HepG2 (cell line): ENCODE results near the gene TBC1D20. TPM values are rescaled to one million over a fixed set of nuclear protein-coding genes. Genes with fewer than 3 reads are reported as not detected.
A peak's percentile ranks its signal among the peaks of the same experiment; 100 is the strongest.

Experiments used
- ATAC-seq: fragments of 200-7000 bp; cut with Tn5 transposase; 3 replicates; pipeline ENCODE4 v1.9.1; 2020; ENCODE audit warnings: mild to moderate bottlenecking, moderate library complexity
- BruUV-seq: library from RNA; stranded (reverse); fragments of 400-500 nt; replicated peaks from 2 replicates; lab custom pipeline; 2021; lab: Mats Ljungman, UMichigan
- CTCF ChIA-PET: fragments of 300-600 bp; formaldehyde crosslinking; extraction: SDS; loops from one replicate; lab custom pipeline; 2021; ENCODE audit warnings: low total read pairs, inconsistent platforms, low intra/inter-chr PET ratio; lab: Yijun Ruan, JAX
- POLR2A ChIA-PET: fragments of 350-600 bp; sonication (Branson Sonifier 250); formaldehyde crosslinking; loops from one replicate; lab custom pipeline; 2020; ENCODE audit warnings: antibody characterized with exemption, inconsistent platforms; lab: Yijun Ruan, JAX
- DNase-seq: peaks from one replicate; pipeline ENCODE4 v3.0.0-alpha.2; 2015; ENCODE audit warnings: low spot score
- FAIRE-seq: peaks from 3 replicates; lab custom pipeline; 2011; peaks lifted over from hg19 to GRCh38; lab: Jason Lieb, UNC
- H2AFZ ChIP-seq: one replicate; pipeline ENCODE4 v1.6.1; 2011; ENCODE audit warnings: low read length, inconsistent platforms
- H3K27ac ChIP-seq: fragments of 300-600 bp; 3 replicates; pipeline ENCODE4 v1.8.0; 2011; ENCODE audit warnings: mixed run types, mild to moderate bottlenecking, mixed read lengths, low read length, inconsistent platforms; ENCODE audit not compliant: insufficient read depth; ENCODE audit errors: extremely low read length
- H3K27me3 ChIP-seq, 2 experiments: fragments of 200-600 bp in 1 of 2; 2 replicates in 1 of 2; 3 replicates in 1 of 2; pipeline versions ENCODE4 v1.6.0 to v1.8.0; 2011; ENCODE audit warnings: low read length in 2 of 2, mild to moderate bottlenecking in 2 of 2, moderate library complexity in 2 of 2, inconsistent platforms in 1 of 2; ENCODE audit not compliant: insufficient read depth in 2 of 2, control insufficient read depth in 1 of 2
- H3K36me3 ChIP-seq, 2 experiments: fragments of 200-600 bp in 1 of 2; replicated peaks in 1 of 2; 2 replicates in 1 of 2; 3 replicates in 1 of 2; pipeline versions ENCODE4 v1.5.1 to v1.8.0; 2011; ENCODE audit warnings: low read length in 2 of 2, inconsistent platforms in 1 of 2; ENCODE audit not compliant: insufficient read depth in 2 of 2, control insufficient read depth in 1 of 2
- H3K4me1 ChIP-seq: 2 replicates; pipeline ENCODE4 v1.5.1; 2012; ENCODE audit warnings: low read length, inconsistent platforms; ENCODE audit not compliant: insufficient read depth
- H3K4me2 ChIP-seq: 2 replicates; pipeline ENCODE4 v1.6.0; 2011; ENCODE audit warnings: low read depth, low read length, inconsistent platforms
- H3K4me3 ChIP-seq, 3 experiments: fragments of 200-600 bp in 1 of 3; sonication (generic), shearing (Covaris generic) in 1 of 3; replicated peaks in 1 of 3; 2 replicates each; pipeline ENCODE4 v1.5.1; 2011 to 2016; ENCODE audit warnings: low read length in 3 of 3, inconsistent platforms in 2 of 3, low read depth in 2 of 3, mild to moderate bottlenecking in 2 of 3, control low read depth in 1 of 3, mixed read lengths in 1 of 3; ENCODE audit not compliant: insufficient read depth in 1 of 3
- H3K79me2 ChIP-seq: one replicate; pipeline ENCODE4 v1.6.1; 2011; ENCODE audit warnings: low read length, inconsistent platforms; ENCODE audit not compliant: insufficient read depth
- H3K9ac ChIP-seq: 2 replicates; pipeline ENCODE4 v1.6.0; 2011; ENCODE audit warnings: mild to moderate bottlenecking, low read depth, low read length, inconsistent platforms; ENCODE audit not compliant: insufficient read depth
- H3K9me3 ChIP-seq: 2 replicates; pipeline ENCODE4 v1.5.1; 2012; ENCODE audit warnings: mild to moderate bottlenecking, low read length
- H4K20me1 ChIP-seq: 2 replicates; pipeline ENCODE4 v1.6.0; 2011; ENCODE audit warnings: inconsistent platforms, mild to moderate bottlenecking, low read length, moderate library complexity; ENCODE audit not compliant: insufficient read depth
- AGO2 ChIP-seq: fragments of 200-400 bp; formaldehyde crosslinking; optimal IDR thresholded peaks from 2 replicates; pipeline ENCODE3; 2017; ENCODE audit warnings: mild to moderate bottlenecking, low read depth, low read length, moderate library complexity
- DNMT3B ChIP-seq: conservative IDR thresholded peaks from 2 replicates; pipeline ENCODE4 v1.6.1; 2016; ENCODE audit warnings: missing biosample characterization, control low read depth
- HNRNPK ChIP-seq: fragments of 200-400 bp; formaldehyde crosslinking; IDR thresholded peaks from 2 replicates; pipeline ENCODE4 v1.6.1; 2018; ENCODE audit warnings: low read length, low read depth, moderate library complexity, mild to moderate bottlenecking; ENCODE audit not compliant: poor library complexity, severe bottlenecking
- PCBP1 ChIP-seq: fragments of 200-400 bp; formaldehyde crosslinking; IDR thresholded peaks from 2 replicates; pipeline ENCODE4 v1.6.1; 2017; ENCODE audit warnings: mild to moderate bottlenecking, low read depth, low read length, borderline replicate concordance
- PTBP1 ChIP-seq: fragments of 200-400 bp; formaldehyde crosslinking; IDR thresholded peaks from 2 replicates; pipeline ENCODE4 v1.6.1; 2018; ENCODE audit warnings: low read length, low read depth; ENCODE audit not compliant: poor library complexity, severe bottlenecking
- RFX3 ChIP-seq: IDR thresholded peaks from 2 replicates; pipeline ENCODE4 v1.6.1; 2016; ENCODE audit warnings: missing biosample characterization, missing genetic modification reagents
- ZNF350 ChIP-seq: sonication (generic); formaldehyde crosslinking; IDR thresholded peaks from 2 replicates; pipeline ENCODE4 v1.4.0; 2020; ENCODE audit warnings: mild to moderate bottlenecking, low read depth, missing genetic modification reagents, borderline replicate concordance
- ZSCAN21 ChIP-seq: sonication (generic); formaldehyde crosslinking; IDR thresholded peaks from 2 replicates; pipeline ENCODE4 v1.8.0; 2022; ENCODE audit warnings: mild to moderate bottlenecking, missing genetic modification reagents, moderate library complexity, borderline replicate concordance
- WGBS: methylation state at CpG from one replicate; pipeline ENCODE4 v1.1.6; 2017; ENCODE audit warnings: low lambda C conversion rate; 5-methylcytosine and 5-hydroxymethylcytosine counted together
- in situ Hi-C: cut with HindIII; loops from 2 replicates; pipeline ENCODE4 v1.10.0; 2017; ENCODE audit warnings: low pct_unique_long_range_greater_than_20kb; ENCODE audit not compliant: extremely low pct_ligation_motif_present
- intact Hi-C: fragments of 100-400 bp; cut with micrococcal nuclease; formaldehyde crosslinking; loops from one replicate; pipeline ENCODE4 v1.10.0; 2022; ENCODE audit not compliant: unreplicated experiment
- polyA plus RNA-seq, 8 experiments: library from polyadenylated mRNA; depleted of rRNA in 3 of 8; stranded (reverse) in 7 of 8; unstranded in 1 of 8; fragments of >200 nt; fragmentation: Illumina TruSeq in 4 of 8; extraction: Trizol in 4 of 8; gene quantifications; 2 replicates each; pipeline versions ENCODE4 v1.2.1 to v1.2.3, GENCODE V29; 2011 to 2016; ENCODE audit warnings: low read depth in 4 of 8, missing spikeins in 1 of 8, mixed read lengths in 1 of 8; ENCODE audit not compliant: insufficient read depth in 1 of 8
- total RNA-seq, 5 experiments: library from RNA; depleted of rRNA; stranded (reverse); fragments of >200 nt; fragmentation: Illumina TruSeq; extraction: Trizol; gene quantifications; 2 replicates each; pipeline ENCODE4 v1.2.3, GENCODE V29; 2016; ENCODE audit warnings: low read depth in 1 of 5
- TF ChIP-seq, protein P1 (sequence below): IDR thresholded peaks from 2 replicates; pipeline ENCODE4 v1.6.1; 2016; ENCODE audit warnings: low read depth, control low read depth
- TF ChIP-seq, protein P2 (sequence below): sonication (generic); formaldehyde crosslinking; IDR thresholded peaks from 2 replicates; pipeline ENCODE4 v1.4.0; 2020; ENCODE audit warnings: missing genetic modification reagents

The TBC1D20 gene
- total and polyA plus RNA-seq, 2 of the 13 experiments (the other 11 are each of a cell fraction or from before 2014, with no cell fraction given), result 36.6 to 47.1 TPM

DNA sequence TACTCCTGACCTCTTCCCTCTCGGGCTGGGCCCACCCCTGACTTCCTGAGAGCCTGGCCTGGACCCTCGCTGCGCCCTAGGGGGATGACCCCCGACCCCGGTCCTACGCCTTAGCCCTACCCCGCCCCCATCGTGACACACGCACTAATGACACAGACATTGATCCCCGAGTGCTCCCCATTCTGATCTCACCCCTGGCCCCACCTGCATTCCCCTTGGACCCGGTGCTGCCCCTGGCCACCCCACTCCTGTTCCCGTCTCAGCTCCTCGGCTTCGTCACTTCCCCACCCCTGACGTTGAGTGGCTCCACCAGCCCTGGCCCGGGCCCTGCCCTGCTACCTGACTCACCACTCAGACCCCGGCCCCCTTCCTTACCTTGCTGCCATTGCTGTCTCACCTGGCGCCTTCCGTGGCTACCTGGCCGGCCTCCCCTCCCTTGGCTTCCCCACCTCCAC lies 42.1 kb downstream of the TBC1D20 start:
- no peak overlapping the region for H3K4me2 ChIP-seq
- POLR2A ChIA-PET, result interaction anchor here (1.4 to 2.6 kb wide), 3 partner anchors 13 to 58 kb away, joined by 3 to 7 read pairs (median 6); partner anchors contain the start of gene RBCK1
- H3K27me3 ChIP-seq, result no peaks in the 10 kb centered on the region
- H3K4me3 ChIP-seq, result no peak overlapping the region
- no peaks in the 10 kb centered on the region for H4K20me1 ChIP-seq
- no peak overlapping the region for H2AFZ ChIP-seq
- H3K9ac ChIP-seq, result no peak overlapping the region
- FAIRE-seq, result no peak
- in situ Hi-C loops, result no loop called here
- DNase-seq, result no peak
- peaks cover 54 to 81% of the 10 kb centered on the region in 2 experiments for H3K36me3 ChIP-seq
- peaks cover 9% of the 10 kb centered on the region for H3K79me2 ChIP-seq
- ATAC-seq, result peak; percentile 23
- H3K4me1 ChIP-seq, result peaks cover 9% of the 10 kb centered on the region
- intact Hi-C loops, result no loop called here
- no peaks in the 10 kb centered on the region for H3K9me3 ChIP-seq
- CTCF ChIA-PET, result no interaction called here
- WGBS, result 98% methylated on average over 20 of the region's 20 CpGs
- no peak for TF ChIP-seq RFX3 (CRISPR knock-in tag)
- TF ChIP-seq, protein P1, sequence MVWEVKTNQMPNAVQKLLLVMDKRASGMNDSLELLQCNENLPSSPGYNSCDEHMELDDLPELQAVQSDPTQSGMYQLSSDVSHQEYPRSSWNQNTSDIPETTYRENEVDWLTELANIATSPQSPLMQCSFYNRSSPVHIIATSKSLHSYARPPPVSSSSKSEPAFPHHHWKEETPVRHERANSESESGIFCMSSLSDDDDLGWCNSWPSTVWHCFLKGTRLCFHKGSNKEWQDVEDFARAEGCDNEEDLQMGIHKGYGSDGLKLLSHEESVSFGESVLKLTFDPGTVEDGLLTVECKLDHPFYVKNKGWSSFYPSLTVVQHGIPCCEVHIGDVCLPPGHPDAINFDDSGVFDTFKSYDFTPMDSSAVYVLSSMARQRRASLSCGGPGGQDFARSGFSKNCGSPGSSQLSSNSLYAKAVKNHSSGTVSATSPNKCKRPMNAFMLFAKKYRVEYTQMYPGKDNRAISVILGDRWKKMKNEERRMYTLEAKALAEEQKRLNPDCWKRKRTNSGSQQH, result no peak
- peak; percentile 74; the same call in 1 of the 2 replicates for TF ChIP-seq PCBP1
- no peak for TF ChIP-seq DNMT3B
- peak; percentile 18 for TF ChIP-seq PTBP1
- TF ChIP-seq ZNF350 (CRISPR knock-in tag), result 0 out of 2 replicates have a peak, but pooled peaks have one; percentile 22
- peak; percentile 64 for TF ChIP-seq AGO2
- TF ChIP-seq ZSCAN21, result 0 out of 2 replicates have a peak, but pooled peaks have one; percentile 1
- peak; percentile 76 for TF ChIP-seq HNRNPK
- TF ChIP-seq, protein P2, sequence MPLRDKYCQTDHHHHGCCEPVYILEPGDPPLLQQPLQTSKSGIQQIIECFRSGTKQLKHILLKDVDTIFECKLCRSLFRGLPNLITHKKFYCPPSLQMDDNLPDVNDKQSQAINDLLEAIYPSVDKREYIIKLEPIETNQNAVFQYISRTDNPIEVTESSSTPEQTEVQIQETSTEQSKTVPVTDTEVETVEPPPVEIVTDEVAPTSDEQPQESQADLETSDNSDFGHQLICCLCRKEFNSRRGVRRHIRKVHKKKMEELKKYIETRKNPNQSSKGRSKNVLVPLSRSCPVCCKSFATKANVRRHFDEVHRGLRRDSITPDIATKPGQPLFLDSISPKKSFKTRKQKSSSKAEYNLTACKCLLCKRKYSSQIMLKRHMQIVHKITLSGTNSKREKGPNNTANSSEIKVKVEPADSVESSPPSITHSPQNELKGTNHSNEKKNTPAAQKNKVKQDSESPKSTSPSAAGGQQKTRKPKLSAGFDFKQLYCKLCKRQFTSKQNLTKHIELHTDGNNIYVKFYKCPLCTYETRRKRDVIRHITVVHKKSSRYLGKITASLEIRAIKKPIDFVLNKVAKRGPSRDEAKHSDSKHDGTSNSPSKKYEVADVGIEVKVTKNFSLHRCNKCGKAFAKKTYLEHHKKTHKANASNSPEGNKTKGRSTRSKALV, result no peak
- BruUV-seq, result no TSS peak
- H3K27ac ChIP-seq, result no peak overlapping the region
